HCT116 (cell line): ENCODE measurements around the gene TTLL11. TPM values are rescaled to one million over a fixed set of nuclear protein-coding genes. Genes with fewer than 3 reads are reported as not detected.

ENCODE experiments used
- ATAC-seq: fragments of 200-7000 bp; cut with Tn5 transposase; 2 replicates; pipeline ENCODE4 v1.9.1; 2020; ENCODE audit warnings: mild to moderate bottlenecking, moderate library complexity
- BruUV-seq: library from RNA; stranded (reverse); fragments of 400-500 nt; replicated peaks from 2 replicates; lab custom pipeline; 2021; lab: Mats Ljungman, UMichigan
- CTCF ChIA-PET: fragments of 300-600 bp; sonication (Branson Sonifier 250); formaldehyde crosslinking; loops from one replicate; lab custom pipeline; 2021; ENCODE audit warnings: antibody characterized with exemption; lab: Charles Lee
- POLR2A ChIA-PET: fragments of 300-600, 350-600 bp; sonication (Branson Sonifier 250); formaldehyde crosslinking; loops from one replicate; lab custom pipeline; 2021; ENCODE audit warnings: antibody characterized with exemption; lab: Charles Lee
- RAD21 ChIA-PET, 2 experiments: fragments of 300-600 bp; sonication (Branson Sonifier 250); formaldehyde crosslinking; loops; one replicate each; lab custom pipeline; 2023; ENCODE audit warnings: low total read pairs in 2 of 2; ENCODE audit not compliant: uncharacterized antibody in 2 of 2, unreplicated experiment in 2 of 2, low non-redundant PET in 1 of 2; lab: Charles Lee
- DNase-seq: peaks from one replicate; pipeline ENCODE4 v3.0.0-alpha.2; 2010; ENCODE audit warnings: low read depth, low spot score
- H2AFZ ChIP-seq: fragments of 200-600 bp; shearing (Covaris generic), sonication (generic); 2 replicates; pipeline ENCODE4 v1.6.1; 2017; ENCODE audit warnings: low read depth, mixed run types, mixed read lengths, antibody characterized with exemption, low read length; ENCODE audit not compliant: poor library complexity, severe bottlenecking
- H3K27ac ChIP-seq: 2 replicates; pipeline ENCODE4 v1.5.1; 2012; ENCODE audit warnings: low read depth, low read length
- H3K27me3 ChIP-seq: fragments of 200-600 bp; sonication (generic); 2 replicates; pipeline ENCODE4 v1.6.1; 2016; ENCODE audit warnings: mixed run types, low read length, mixed read lengths; ENCODE audit not compliant: insufficient read depth
- H3K36me3 ChIP-seq, 2 experiments: fragments of 200-500 bp in 1 of 2; fragments of 200-600 bp in 1 of 2; sonication (Bioruptor generic) in 1 of 2; sonication (generic) in 1 of 2; 2 replicates each; pipeline versions ENCODE4 v1.5.1 to v1.6.1; 2014 to 2016; ENCODE audit warnings: low read length in 2 of 2, inconsistent platforms in 1 of 2, mixed read lengths in 1 of 2, mixed run types in 1 of 2; ENCODE audit not compliant: insufficient read depth in 2 of 2, control insufficient read depth in 1 of 2
- H3K4me1 ChIP-seq, 2 experiments: fragments of 200-600 bp in 1 of 2; sonication (generic) in 1 of 2; 2 replicates each; pipeline versions ENCODE4 v1.5.1 to v1.6.1; 2012 to 2017; ENCODE audit warnings: low read length in 2 of 2, inconsistent platforms in 1 of 2, mild to moderate bottlenecking in 1 of 2, mixed read lengths in 1 of 2, mixed run types in 1 of 2, moderate library complexity in 1 of 2; ENCODE audit not compliant: insufficient read depth in 2 of 2, control insufficient read depth in 1 of 2
- H3K4me2 ChIP-seq: fragments of 200-600 bp; sonication (generic); 2 replicates; pipeline ENCODE4 v1.6.1; 2017; ENCODE audit warnings: mixed run types, low read length, mixed read lengths
- H3K4me3 ChIP-seq, 2 experiments: fragments of 200-600 bp in 1 of 2; sonication (generic) in 1 of 2; replicated peaks in 1 of 2; 2 replicates each; pipeline ENCODE4 v1.5.1; 2011 to 2016; ENCODE audit warnings: low read length in 2 of 2, control low read depth in 1 of 2, low read depth in 1 of 2, mild to moderate bottlenecking in 1 of 2, mixed read lengths in 1 of 2, mixed run types in 1 of 2
- H3K79me2 ChIP-seq: fragments of 200-600 bp; sonication (generic); 2 replicates; pipeline ENCODE4 v1.6.1; 2017; ENCODE audit warnings: mild to moderate bottlenecking, mixed run types, low read length, moderate library complexity, mixed read lengths; ENCODE audit not compliant: insufficient read depth
- H3K9ac ChIP-seq: fragments of 200-600 bp; sonication (generic); 2 replicates; pipeline ENCODE4 v1.6.1; 2016; ENCODE audit warnings: low read length, mixed read lengths
- H3K9me2 ChIP-seq: fragments of 200-600 bp; sonication (generic), shearing (Covaris generic); 2 replicates; pipeline ENCODE4 v1.6.1; 2017; ENCODE audit warnings: mixed run types, mild to moderate bottlenecking, moderate library complexity; ENCODE audit not compliant: insufficient read depth
- H3K9me3 ChIP-seq, 2 experiments: fragments of 200-500 bp in 1 of 2; fragments of 200-600 bp in 1 of 2; sonication (Bioruptor generic) in 1 of 2; sonication (generic) in 1 of 2; 2 replicates each; pipeline ENCODE4 v1.6.1; 2014 to 2017; ENCODE audit warnings: low read length in 2 of 2, mixed read lengths in 2 of 2, inconsistent platforms in 1 of 2, low read depth in 1 of 2, mild to moderate bottlenecking in 1 of 2, mixed run types in 1 of 2, moderate library complexity in 1 of 2; ENCODE audit not compliant: control insufficient read depth in 1 of 2, insufficient read depth in 1 of 2
- H4K20me1 ChIP-seq: fragments of 200-600 bp; sonication (generic), shearing (Covaris generic); 2 replicates; pipeline ENCODE4 v1.6.1; 2017; ENCODE audit warnings: mixed run types, mild to moderate bottlenecking, moderate library complexity; ENCODE audit not compliant: insufficient read depth
- CBX3 ChIP-seq: IDR thresholded peaks from 2 replicates; pipeline ENCODE4 v1.6.1; 2012; ENCODE audit warnings: low read depth
- EGR1 ChIP-seq: IDR thresholded peaks from 2 replicates; pipeline ENCODE4 v1.6.1; 2012; ENCODE audit warnings: low read depth
- ELF1 ChIP-seq: IDR thresholded peaks from 2 replicates; pipeline ENCODE4 v1.6.1; 2012; ENCODE audit warnings: low read depth, borderline replicate concordance
- EZH2 ChIP-seq: fragments of 200-600 bp; sonication (generic); IDR thresholded peaks from 2 replicates; pipeline ENCODE4 v1.6.1; 2017; ENCODE audit warnings: antibody characterized with exemption, mixed run types
- EZH2phosphoT487 ChIP-seq: fragments of 200-600 bp; IDR thresholded peaks from 2 replicates; pipeline ENCODE4 v1.6.1; 2018; ENCODE audit warnings: antibody characterized with exemption, borderline replicate concordance
- JUND ChIP-seq: IDR thresholded peaks from 2 replicates; pipeline ENCODE4 v1.6.1; 2012
- MAX ChIP-seq: IDR thresholded peaks from 2 replicates; pipeline ENCODE4 v1.6.1; 2012
- REST ChIP-seq: IDR thresholded peaks from 2 replicates; pipeline ENCODE4 v1.6.1; 2012; ENCODE audit warnings: low read depth
- SP1 ChIP-seq: IDR thresholded peaks from 2 replicates; pipeline ENCODE4 v1.6.1; 2012; ENCODE audit warnings: low read depth
- SRF ChIP-seq: IDR thresholded peaks from 2 replicates; pipeline ENCODE4 v1.6.1; 2012; ENCODE audit warnings: low read depth
- TCF7L2 ChIP-seq: IDR thresholded peaks from 2 replicates; pipeline ENCODE4 v1.7.0; 2011; ENCODE audit warnings: borderline replicate concordance, inconsistent platforms; ENCODE audit not compliant: insufficient read depth, insufficient read length; ENCODE audit errors: extremely low read depth
- YY1 ChIP-seq: IDR thresholded peaks from 2 replicates; pipeline ENCODE4 v1.6.1; 2011; ENCODE audit warnings: low read length, low read depth, moderate library complexity, mild to moderate bottlenecking; ENCODE audit not compliant: insufficient replicate concordance; ENCODE audit errors: extremely low read depth
- ZFX ChIP-seq: fragments of 450-650 bp; IDR thresholded peaks from 2 replicates; pipeline ENCODE4 v1.6.1; 2017
- intact Hi-C: fragments of 100-400 bp; cut with micrococcal nuclease; formaldehyde crosslinking; loops from 2 replicates; pipeline ENCODE4 v1.10.0; 2022
- total RNA-seq: library from RNA; stranded (reverse); gene quantifications from one replicate; pipeline ENCODE4 v1.2.1, GENCODE V29; 2021; ENCODE audit not compliant: unreplicated experiment
- TF ChIP-seq, protein P1 (sequence below): IDR thresholded peaks from 2 replicates; pipeline ENCODE4 v1.6.1; 2012
- TF ChIP-seq, protein P2 (sequence below): IDR thresholded peaks from 2 replicates; pipeline ENCODE4 v1.6.1; 2011; ENCODE audit warnings: mild to moderate bottlenecking, low read length, moderate library complexity; ENCODE audit not compliant: insufficient replicate concordance; ENCODE audit errors: extremely low read depth
- TF ChIP-seq, protein P3 (sequence below), 3 experiments: fragments of 200-600 bp in 1 of 3; sonication (generic) in 1 of 3; IDR thresholded peaks in 2 of 3; conservative IDR thresholded peaks in 1 of 3; 2 replicates each; pipeline ENCODE4 v1.5.1; 2012 to 2017; ENCODE audit warnings: low read depth in 2 of 3, low read length in 2 of 3, antibody characterized with exemption in 1 of 3, borderline replicate concordance in 1 of 3, control low read depth in 1 of 3, mild to moderate bottlenecking in 1 of 3, mixed read lengths in 1 of 3, mixed run types in 1 of 3, moderate library complexity in 1 of 3; ENCODE audit not compliant: insufficient read depth in 1 of 3

Gene TTLL11
- total RNA-seq, 1 experiment from 2014 or later: 2.2 TPM

GRCh38 chr9:121996783-121997182, 96.3 kb downstream of the TTLL11 start:
- Histone ChIP-seq H3K4me1 (no peaks in the 10 kb centered on the region), H3K9me2 (no peaks in the 10 kb centered on the region), H3K27me3 (no peaks in the 10 kb centered on the region), H3K4me2 (no peak overlapping the region), H3K4me3 (no peak overlapping the region), H4K20me1 (no peaks in the 10 kb centered on the region), H3K9me3 (no peaks in the 10 kb centered on the region), H2AFZ (no peak overlapping the region), H3K79me2 (no peaks in the 10 kb centered on the region), H3K36me3 (no peaks in the 10 kb centered on the region), H3K9ac (no peak overlapping the region), H3K27ac (no peak overlapping the region)
- BruUV-seq: no TSS peak
- intact Hi-C loops: no loop called here
- ChIA-PET RAD21 (interaction anchor here in 1 of 2 experiments (1.1 kb wide), 1 partner anchor 21 kb away, joined by 3 read pairs; no protein-coding TSS in a partner anchor), POLR2A (no interaction called here), CTCF (interaction anchor here (1.1 to 3.1 kb wide), 2 partner anchors 9 to 148 kb away, joined by 3 to 11 read pairs; no protein-coding TSS in a partner anchor)
- DNase-seq (no peak), ATAC-seq (no peak)
- TF ChIP-seq ELF1: no peak
- TF ChIP-seq SP1: no peak
- TF ChIP-seq EZH2phosphoT487: no peak
- TF ChIP-seq, protein P1, sequence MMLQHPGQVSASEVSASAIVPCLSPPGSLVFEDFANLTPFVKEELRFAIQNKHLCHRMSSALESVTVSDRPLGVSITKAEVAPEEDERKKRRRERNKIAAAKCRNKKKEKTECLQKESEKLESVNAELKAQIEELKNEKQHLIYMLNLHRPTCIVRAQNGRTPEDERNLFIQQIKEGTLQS: no peak
- no peak for TF ChIP-seq EZH2
- TF ChIP-seq SRF: no peak
- no peak for TF ChIP-seq YY1
- TF ChIP-seq, protein P2, sequence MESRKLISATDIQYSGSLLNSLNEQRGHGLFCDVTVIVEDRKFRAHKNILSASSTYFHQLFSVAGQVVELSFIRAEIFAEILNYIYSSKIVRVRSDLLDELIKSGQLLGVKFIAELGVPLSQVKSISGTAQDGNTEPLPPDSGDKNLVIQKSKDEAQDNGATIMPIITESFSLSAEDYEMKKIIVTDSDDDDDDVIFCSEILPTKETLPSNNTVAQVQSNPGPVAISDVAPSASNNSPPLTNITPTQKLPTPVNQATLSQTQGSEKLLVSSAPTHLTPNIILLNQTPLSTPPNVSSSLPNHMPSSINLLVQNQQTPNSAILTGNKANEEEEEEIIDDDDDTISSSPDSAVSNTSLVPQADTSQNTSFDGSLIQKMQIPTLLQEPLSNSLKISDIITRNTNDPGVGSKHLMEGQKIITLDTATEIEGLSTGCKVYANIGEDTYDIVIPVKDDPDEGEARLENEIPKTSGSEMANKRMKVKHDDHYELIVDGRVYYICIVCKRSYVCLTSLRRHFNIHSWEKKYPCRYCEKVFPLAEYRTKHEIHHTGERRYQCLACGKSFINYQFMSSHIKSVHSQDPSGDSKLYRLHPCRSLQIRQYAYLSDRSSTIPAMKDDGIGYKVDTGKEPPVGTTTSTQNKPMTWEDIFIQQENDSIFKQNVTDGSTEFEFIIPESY: no peak
- TF ChIP-seq EGR1: no peak
- no peak for TF ChIP-seq MAX
- TF ChIP-seq, protein P3, sequence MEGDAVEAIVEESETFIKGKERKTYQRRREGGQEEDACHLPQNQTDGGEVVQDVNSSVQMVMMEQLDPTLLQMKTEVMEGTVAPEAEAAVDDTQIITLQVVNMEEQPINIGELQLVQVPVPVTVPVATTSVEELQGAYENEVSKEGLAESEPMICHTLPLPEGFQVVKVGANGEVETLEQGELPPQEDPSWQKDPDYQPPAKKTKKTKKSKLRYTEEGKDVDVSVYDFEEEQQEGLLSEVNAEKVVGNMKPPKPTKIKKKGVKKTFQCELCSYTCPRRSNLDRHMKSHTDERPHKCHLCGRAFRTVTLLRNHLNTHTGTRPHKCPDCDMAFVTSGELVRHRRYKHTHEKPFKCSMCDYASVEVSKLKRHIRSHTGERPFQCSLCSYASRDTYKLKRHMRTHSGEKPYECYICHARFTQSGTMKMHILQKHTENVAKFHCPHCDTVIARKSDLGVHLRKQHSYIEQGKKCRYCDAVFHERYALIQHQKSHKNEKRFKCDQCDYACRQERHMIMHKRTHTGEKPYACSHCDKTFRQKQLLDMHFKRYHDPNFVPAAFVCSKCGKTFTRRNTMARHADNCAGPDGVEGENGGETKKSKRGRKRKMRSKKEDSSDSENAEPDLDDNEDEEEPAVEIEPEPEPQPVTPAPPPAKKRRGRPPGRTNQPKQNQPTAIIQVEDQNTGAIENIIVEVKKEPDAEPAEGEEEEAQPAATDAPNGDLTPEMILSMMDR (IDR thresholded peaks at IDR 0.05 in 2 of 3, conservative IDR thresholded peaks at IDR 0.05 in 1 of 3; ENCODE audit: borderline replicate concordance in 1 of 3, insufficient read depth in 1 of 3, low read depth in 2 of 3, low read length in 2 of 3): no peak
- TF ChIP-seq CBX3: no peak
- TF ChIP-seq REST: no peak
- no peak for TF ChIP-seq ZFX
- TF ChIP-seq TCF7L2: no peak
- TF ChIP-seq JUND: no peak
